Renal cortex interstitium (tissue), 11 donors: ENCODE data around the gene PPIF. TPM values are rescaled to one million over a fixed set of nuclear protein-coding genes. Genes with fewer than 3 reads are reported as not detected.

Source experiments
- DNase-seq, 11 donors: peaks; one replicate each; pipeline ENCODE4 v3.0.0-alpha.2; 2013; ENCODE audit warnings: low read depth in 9 of 11, low spot score in 4 of 11; ENCODE audit errors: extremely low read depth in 1 of 11
- polyA plus RNA-seq, 3 donors: library from polyadenylated mRNA; unstranded; fragments of 120-200 nt; gene quantifications; one replicate each; pipeline ENCODE4 v1.2.1, GENCODE V29; 2013; ENCODE audit not compliant: insufficient read length in 3 of 3

The PPIF gene
- polyA plus RNA-seq, 3 donors: 56.9 to 71.6 (median 66.1) TPM

DNA sequence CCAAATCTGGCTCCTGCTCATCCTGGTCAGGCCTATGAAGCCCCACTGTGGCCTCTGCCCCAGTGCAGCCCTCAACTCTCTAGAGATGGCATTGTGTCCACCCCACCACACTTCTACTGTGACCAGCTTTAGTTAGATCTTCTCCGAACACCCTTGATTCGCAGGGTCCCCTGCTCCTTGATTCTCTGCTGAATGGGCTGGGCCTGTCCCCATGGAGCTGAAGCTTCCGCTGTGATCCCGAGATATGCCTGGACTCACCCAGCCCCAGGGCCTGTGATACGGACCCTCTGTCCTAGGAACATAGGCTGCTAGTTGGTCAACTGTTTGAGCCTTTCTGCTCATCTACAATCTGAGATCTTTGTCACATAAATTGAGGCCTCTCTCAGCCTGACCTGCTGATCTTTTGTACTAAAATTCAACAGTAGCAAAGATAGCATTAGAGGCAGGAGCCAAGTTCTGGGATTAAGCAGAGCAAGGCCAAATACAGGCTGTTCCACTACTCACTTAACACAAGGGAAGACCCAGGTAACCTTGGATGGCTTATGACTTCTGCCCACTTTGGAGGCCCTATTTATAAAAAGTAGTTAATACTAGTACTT is 6.5 kb upstream of the PPIF start:
- DNase-seq: no peak

DNA sequence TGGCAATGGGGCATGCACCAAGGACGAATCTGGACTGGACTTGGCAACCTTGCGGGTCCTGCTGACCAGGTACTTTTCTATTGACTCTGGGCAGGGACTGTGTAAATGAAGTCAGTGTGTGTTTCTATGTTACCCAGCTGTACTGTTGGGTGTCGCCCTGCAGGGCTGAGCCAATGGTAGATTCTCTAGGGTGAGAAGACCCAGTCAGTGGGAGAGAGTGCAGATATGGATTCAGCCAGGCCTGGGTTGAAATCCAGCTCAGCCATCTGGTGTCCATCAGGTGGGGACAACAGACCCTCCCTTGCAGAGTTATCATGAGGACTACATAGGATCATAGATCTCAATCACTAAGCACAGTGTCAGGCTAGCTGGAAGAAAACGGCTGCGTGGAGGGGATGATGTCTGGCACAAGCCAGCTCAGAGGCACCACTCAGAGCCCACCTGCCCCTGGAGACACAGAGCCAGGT is 4.9 kb upstream of the PPIF start:
- no peak for DNase-seq

DNA sequence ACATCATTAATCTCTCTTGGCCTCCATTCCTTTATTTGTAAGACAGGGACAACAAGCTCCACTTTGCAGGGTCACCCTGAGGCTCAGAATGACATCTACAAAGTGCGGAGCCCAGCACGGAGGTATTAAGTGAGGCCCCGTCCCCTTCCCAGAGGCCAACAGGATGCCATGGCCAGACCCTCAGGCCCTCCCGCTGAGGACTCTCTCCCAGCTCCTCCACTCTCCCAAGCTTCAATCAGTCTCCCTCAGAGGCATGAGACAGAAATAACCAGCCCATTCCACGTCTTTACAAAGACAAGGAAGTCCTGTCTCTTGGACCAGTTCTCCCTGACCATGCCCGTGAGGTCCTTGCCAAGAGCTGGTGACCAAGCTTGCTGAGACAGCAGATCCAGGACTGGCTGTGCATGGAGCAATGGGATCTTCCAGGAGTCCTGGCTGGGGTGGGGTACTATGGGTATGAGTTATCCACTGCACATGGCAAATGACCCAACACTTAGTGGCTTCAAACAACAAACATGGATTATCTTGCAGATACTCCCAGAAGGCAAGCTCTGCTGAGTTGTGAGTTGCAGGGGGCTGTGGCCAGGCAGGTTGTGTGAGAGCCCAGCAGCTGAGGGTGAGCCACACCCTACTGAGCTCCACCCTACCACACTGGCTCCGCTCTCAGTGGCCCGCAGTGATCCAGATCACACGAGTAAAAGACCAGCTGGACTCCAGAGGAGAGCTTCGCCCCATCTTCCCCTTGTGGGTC is 4.3 kb upstream of the PPIF start:
- no peak for DNase-seq

DNA sequence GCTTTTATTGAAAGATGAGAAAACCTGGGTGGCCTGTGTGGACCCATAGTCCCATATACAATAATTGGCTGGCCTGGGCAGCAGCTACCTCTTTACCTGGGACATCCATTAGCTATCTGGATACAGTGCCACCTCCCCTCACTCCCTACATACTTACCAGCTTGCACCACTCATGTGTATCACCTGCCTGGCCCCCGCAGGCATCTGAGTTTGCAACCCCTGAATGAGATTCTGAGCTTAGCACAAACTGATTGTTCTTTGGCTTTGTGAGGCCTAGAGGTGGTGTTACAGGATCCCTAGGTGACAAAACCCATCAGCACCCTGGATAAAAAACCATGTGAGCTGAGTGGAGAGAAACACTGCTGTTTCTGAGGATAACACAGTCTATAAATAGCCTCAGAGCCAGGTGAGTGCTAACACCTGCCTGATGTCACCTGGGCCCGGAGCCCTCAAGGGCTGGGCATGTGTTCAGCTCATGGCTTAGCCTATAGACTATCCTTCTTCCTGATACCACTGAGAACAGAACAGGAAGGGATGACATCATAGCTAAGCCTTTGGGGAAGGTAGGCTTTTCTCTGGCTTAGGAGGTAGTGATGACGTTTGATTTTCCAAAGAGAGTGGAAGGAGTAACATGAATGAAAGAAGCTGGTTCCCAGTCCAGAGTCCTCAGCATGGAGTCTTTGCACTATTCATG is 2.6 kb upstream of the PPIF start:
- no peak for DNase-seq

DNA sequence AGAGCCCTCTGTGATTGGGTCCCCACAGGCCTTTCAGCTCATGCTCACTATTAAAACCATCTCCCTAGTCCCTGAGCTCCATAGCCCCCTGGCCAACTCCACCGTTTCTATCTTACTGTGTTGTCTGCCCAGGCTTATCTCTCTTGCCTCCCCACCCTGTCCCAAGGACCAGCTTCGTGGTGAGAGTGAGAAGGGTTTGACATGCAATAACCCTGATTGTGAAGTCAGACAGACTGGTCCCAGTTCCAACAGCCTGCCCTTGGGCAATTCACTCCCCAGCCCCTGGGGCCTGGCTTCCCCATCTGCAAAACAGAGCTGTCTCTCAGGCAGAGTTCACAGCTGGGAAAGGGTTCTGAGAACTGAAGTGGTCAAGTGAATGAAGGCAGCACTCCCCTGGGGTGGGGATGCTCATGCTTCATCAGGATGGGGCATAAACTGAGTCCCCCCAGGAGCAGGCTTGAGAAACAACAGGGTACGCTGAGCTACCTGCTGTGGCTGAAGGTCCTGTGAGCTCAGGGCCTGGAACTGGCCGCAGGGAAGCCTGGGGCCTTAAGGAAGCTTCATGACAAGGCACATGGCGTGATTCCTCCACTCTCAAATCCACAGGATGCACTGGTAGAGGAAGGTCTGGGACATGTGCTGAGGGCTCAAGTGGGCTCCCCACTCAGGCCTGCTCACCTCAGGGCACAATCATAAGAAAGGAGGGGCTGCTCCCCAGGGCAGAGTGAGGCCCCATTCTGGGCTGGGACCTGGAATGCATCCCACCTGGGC is 1.8 kb upstream of the PPIF start:
- no peak for DNase-seq

DNA sequence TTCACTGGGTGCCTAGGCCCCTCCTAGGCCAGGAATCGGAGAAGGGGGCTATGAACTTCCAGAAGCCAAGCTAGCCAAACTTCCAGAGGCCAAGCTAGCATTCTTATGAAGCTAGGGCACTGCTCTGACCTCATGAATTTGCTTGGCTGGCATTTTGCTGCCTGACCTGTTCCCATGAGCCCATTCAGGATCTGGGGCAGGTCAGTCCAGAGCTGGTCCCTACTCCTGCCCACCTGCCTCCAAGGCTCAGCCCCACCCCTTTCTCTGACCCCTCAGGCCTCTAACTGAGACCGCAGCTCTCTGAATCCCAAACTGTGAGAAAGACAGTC is 1.3 kb upstream of the PPIF start:
- no peak for DNase-seq

DNA sequence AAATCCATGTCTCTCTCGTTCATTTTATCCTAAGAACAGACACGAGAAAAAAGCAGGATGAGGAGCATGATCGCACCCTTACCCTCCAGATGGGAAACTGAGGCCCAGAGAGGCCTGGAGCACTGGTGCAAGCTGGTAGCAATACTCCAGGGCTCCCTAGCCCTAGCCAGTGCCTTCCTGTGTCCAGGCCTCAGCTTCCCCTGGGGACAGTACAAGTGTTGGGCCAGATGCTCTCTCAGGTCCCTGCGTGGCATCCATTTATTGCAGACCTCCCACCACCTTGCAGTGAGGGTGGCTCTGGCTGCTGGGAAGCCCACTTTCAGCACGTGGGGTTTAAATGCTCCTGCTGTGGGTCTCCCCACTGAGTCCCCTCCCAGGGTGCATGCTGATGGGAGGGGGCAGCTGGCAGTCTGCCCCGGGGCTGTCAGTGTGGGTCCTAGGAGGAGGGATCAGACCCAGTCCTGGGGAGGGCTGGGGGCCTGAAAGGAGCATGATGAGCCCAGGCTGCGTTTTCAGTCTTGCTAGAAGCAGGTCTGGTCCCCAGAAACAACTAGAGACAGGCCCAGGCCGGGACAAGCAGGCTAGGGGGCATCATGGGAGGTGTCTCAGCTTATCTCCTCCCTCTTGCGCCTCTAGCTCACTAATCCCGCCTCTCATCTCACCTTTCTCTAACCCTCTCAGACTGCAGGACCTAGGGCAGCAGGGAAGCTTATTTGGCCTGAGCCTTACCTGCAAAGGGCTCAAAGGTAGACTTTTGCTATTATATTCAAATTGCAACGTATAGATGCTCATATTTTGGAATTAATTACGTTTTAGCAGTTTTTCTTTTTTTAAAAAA is 662 bp upstream of the PPIF start:
- DNase-seq: no peak

DNA sequence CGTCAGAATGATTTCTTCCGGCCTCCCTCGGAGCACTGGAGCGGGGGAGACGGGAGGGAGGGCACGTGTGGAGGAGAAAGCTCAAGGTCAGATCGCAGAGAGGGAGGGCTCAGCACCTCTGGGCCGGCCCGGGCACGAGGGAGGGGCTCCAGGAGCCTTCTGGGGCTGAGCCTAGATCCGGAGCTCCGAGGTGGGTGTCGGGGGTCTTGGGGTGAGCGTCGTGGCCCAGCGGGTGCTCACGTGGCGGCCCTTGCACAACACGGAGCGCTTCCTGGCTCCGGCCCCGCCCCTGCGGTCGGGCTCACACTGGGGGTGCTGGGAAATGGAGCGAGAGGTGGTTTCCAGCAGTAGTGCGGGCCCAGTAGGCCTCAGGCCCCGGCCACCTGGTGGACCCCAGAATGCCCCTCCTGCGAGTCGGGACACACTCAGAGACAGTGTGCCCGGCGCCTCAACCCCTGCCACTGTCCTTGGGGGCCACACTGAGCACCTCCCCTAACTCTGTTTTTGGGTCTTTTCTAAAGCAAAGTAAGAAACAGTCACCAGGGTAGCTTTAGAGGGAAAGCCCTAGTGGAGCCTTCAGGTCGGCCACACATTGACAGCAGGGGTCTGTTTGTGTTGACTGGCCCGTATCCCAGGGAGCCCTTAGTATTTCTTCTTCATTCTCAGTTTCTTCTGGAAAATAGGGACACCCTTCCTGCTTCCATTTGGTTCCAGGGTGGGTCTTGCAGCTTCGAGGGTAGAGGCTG is 798 bp downstream of the PPIF start:
- no peak for DNase-seq

DNA sequence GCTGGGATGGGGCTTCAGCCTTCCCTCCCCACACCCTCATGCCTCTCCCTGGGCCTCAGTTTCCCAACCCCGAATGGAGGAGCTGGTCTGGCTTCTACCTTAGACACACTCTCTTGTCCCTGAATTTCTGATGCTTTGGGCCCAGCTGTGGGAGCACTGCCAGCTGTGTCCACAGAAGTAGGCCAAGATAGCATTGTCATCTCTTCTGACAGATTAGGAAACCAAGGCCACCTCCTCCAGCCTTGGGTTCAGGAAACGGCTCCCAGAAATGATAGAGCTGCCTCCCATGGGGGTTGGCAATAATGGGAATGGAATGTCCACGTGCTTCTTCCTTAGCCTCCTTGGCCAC is 1.3 kb downstream of the PPIF start:
- no peak for DNase-seq

DNA sequence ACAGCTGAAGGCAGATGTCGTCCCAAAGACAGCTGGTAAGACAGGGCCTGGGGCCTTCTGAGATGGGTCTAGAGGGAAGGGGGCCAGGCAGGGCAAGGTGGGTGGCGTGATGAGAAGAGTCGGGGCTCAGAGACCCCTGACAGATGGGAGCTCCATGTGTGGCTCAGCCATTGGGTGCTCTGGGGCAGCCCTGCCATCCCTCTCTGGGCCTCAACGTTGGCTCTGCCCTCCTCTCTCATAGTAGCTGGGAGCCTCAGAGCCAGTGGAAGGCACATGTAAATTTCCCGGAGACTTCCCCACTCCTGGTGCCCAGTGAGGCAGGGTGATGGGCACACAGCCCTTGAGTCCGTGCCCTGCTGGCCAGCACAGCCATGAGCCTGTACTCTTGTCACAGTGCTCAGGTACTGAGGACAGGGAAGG is 1.8 kb downstream of the PPIF start:
- no peak for DNase-seq

DNA sequence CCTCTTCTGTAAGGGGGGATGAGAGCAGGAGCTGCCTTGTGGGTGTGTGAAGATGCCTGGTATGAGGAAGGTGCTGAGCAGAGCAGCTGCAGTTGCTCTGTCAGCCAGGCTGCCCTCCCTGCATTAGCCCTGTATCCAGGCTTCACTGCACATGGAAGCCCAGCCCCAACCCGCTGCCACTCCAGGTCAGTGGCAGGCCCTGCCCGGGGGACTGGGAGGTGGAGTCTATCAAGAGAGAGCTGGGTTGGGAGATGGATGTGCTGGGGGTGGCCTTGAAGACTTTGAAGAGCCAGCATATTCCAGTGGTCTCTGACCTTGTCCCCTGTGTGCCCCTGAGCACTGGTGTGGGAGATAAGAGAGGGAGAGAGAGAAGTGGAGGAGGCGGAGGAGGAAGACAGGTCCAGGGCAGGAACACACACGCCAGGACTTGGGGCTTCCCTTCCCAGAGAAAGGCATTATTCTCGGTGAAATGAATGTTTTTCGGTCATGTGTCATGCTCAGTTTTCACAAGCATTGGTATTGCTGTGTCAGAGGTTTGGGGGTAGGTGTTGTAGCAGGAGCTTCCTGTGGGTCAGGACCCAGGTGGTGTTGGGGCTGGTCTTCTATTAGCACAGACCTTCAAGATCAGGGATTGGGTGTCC is 2.6 kb downstream of the PPIF start:
- DNase-seq: no peak

DNA sequence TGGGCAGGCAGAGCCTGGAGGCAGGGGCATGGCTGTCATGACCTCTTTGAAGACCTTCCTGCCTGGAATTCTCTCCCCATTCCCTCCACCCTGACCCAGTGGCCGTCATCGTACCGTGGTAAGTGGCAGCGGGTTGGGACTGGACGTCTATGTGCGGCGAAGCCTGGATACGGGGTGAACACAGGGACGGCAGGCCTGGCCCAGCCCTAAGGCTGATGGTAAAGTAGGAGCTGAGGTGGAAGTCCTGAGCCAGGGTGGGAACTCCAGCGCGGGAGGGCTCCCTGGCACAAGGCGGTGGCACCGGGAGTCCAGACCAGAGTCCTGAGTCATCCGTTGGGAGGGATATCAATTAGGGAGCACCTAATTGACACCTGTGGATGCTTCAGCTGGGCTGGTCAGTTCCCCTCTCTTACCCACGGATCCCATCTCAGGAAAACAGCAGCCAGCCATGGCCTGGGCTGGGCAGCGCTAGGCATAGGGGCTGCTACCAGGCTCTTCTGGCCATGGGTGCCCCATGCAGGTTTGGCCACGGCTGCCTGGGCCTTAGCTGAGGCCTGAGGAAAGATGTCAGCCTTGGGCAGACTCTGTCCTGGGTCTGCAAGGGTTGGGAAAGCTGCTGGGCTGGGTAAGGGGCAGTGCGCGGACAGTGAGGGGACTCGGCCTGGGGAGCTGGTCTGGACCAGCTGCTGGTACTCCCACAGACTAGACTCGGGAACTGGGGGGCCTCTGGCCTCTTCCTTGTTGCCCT is 3.3 kb downstream of the PPIF start:
- DNase-seq: no peak

DNA sequence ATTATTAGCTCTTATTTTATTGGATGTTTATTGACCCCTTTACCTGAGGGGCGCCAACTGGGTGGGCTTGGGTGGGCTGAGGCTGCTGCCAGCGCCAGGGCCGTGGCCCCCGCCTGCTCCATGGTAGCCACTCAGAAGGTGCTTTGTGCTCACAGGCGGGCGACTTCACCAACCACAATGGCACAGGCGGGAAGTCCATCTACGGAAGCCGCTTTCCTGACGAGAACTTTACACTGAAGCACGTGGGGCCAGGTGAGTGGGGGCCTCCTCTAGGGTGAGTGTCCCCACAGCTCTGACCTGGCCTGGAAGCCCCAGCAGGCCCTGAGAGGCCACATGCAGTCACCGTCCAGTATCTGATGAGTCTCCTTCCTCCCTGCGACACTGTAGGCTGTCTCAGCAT is 4.1 kb downstream of the PPIF start:
- no peak for DNase-seq

DNA sequence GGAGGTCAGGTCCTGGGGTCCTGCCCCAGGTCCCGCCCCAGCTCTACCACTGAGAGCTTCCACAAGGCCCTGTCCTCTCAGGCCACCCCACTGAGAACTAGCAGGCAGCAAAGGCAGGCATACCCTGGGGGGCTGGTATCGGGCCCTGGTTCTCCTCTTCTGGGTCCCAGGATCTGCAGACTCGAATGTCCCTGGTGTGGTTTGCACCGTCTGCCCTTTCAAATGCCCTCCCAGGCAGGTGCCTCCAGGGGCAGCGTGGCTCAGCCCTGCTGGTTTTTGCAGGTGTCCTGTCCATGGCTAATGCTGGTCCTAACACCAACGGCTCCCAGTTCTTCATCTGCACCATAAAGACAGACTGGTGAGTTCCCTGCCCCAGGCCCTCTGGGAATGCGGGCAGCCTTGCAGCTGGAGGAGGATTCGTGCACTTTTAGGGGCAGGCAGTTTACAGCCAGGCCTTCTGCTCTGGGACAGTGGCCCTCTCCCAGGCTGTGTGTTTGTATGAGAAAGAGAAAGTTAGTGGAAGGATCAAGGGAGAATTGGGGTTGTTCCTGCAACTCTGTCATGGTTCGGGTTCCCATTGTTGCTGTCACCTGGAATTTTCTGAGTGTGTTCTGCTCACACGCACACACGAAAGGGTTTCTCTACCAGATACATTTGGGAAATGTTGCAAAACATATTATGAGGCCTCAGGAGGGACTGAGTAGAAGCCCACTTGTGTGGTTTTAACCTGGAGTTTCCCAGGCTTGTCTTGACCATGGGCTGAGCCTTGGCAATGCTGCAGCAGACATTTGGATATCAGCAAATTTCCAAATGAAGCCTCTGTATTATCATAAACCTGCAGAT is 5.0 kb downstream of the PPIF start:
- no peak for DNase-seq

DNA sequence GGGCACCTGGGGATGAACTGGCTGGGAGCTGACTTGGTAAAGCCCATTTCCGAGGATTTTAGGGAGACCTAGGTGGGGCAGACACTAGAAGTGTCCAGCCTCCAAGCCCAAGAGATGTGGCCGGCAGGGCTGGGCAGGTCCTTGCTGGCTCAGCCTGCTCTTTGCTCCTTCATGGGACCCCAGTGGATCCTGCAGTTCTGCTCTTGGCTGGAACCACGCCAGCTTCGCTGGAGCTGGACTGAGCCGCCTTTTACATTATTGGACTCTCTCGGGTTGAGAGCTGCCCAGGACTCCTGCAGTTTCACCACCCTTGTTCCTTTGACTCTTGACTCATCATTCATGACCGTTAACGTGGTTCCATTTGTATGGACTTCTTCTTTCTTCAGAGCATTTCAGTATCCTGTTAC is 5.7 kb downstream of the PPIF start:
- DNase-seq: no peak

DNA sequence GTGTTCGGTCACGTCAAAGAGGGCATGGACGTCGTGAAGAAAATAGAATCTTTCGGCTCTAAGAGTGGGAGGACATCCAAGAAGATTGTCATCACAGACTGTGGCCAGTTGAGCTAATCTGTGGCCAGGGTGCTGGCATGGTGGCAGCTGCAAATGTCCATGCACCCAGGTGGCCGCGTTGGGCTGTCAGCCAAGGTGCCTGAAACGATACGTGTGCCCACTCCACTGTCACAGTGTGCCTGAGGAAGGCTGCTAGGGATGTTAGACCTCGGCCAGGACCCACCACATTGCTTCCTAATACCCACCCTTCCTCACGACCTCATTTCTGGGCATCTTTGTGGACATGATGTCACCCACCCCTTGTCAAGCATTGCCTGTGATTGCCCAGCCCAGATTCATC is 6.5 kb downstream of the PPIF start:
- no peak for DNase-seq
